Testis (tissue), 3 donors: Measurements from ENCODE around the gene ALDH5A1. TPM values are rescaled to one million over a fixed set of nuclear protein-coding genes. Genes with fewer than 3 reads are reported as not detected.

Source experiments
- DNase-seq: peaks from one replicate; pipeline ENCODE4 v3.0.0-alpha.2; 2019
- H3K27ac ChIP-seq, 2 donors: fragments of 200-600 bp; sonication (generic); one replicate each; pipeline ENCODE4 v1.5.1; 2019
- H3K27me3 ChIP-seq: fragments of 200-600 bp; sonication (generic); one replicate; pipeline ENCODE4 v1.5.1; 2019
- H3K36me3 ChIP-seq: fragments of 200-600 bp; sonication (generic); one replicate; pipeline ENCODE4 v1.5.1; 2017; ENCODE audit warnings: low read depth; ENCODE audit errors: missing control alignments
- H3K4me1 ChIP-seq: fragments of 200-600 bp; sonication (generic); one replicate; pipeline ENCODE4 v1.5.1; 2019
- H3K4me3 ChIP-seq, 2 donors: fragments of 200-600 bp; sonication (generic); one replicate each; pipeline ENCODE4 v1.5.1; 2017 to 2019
- H3K9me3 ChIP-seq: fragments of 200-600 bp; sonication (generic); one replicate; pipeline ENCODE4 v1.5.1; 2017
- CTCF ChIP-seq, 3 experiments: fragments of 450-650 bp in 2 of 3; fragments of 200-600 bp in 1 of 3; sonication (generic) in 1 of 3; IDR thresholded peaks; one replicate each; pipeline ENCODE4 v1.5.1; 2016 to 2019; ENCODE audit warnings: antibody characterized with exemption in 3 of 3, mild to moderate bottlenecking in 2 of 3, moderate library complexity in 1 of 3
- POLR2A ChIP-seq: fragments of 450-650 bp; IDR thresholded peaks from one replicate; pipeline ENCODE4 v1.6.1; 2017; ENCODE audit warnings: antibody characterized with exemption, mild to moderate bottlenecking, moderate library complexity
- WGBS, 2 donors: methylation state at CpG; one replicate each; pipeline ENCODE4 v1.1.5; 2018; 5-methylcytosine and 5-hydroxymethylcytosine counted together
- intact Hi-C: fragments of 100-400 bp; cut with DNase I; formaldehyde crosslinking; loops from one replicate; pipeline ENCODE4 v1.15.1; 2023; ENCODE audit warnings: low total_unique reads
- polyA plus RNA-seq: library from polyadenylated mRNA; stranded (reverse); fragments of 350-450 nt; fragmentation: Illumina TruSeq; extraction: RNeasy Lipid Tissue Mini Kit (QIAGEN cat#74804); gene quantifications from one replicate; pipeline ENCODE4 v1.2.3, GENCODE V29; 2014; ENCODE audit warnings: low read depth, low replicate concordance; ENCODE audit not compliant: insufficient read depth
- total RNA-seq, 2 donors: library from RNA; depleted of rRNA; stranded (reverse); fragments of >200 nt; gene quantifications; one replicate each; pipeline ENCODE4 v1.2.3, GENCODE V29; 2016

ALDH5A1 gene
- total and polyA plus RNA-seq, 3 donors from 2014 or later, result 11.3 to 21.2 (median 16.3) TPM

GRCh38 chr6:24564081-24564480 lies 69.3 kb downstream of the ALDH5A1 start:
- no peak overlapping the region for H3K4me3 ChIP-seq
- 88 to 93% methylated on average over 10 of the region's 10 CpGs for WGBS, 2 donors
- no peaks in the 10 kb centered on the region for H3K27me3 ChIP-seq
- no peak overlapping the region for H3K27ac ChIP-seq
- H3K36me3 ChIP-seq, result no peaks in the 10 kb centered on the region
- no peaks in the 10 kb centered on the region for H3K4me1 ChIP-seq
- no peak for DNase-seq
- H3K9me3 ChIP-seq, result no peaks in the 10 kb centered on the region
- intact Hi-C loops, result no loop called here
- no peak for TF ChIP-seq POLR2A
- TF ChIP-seq CTCF (IDR thresholded peaks at IDR 0.05), result no peak

DNA sequence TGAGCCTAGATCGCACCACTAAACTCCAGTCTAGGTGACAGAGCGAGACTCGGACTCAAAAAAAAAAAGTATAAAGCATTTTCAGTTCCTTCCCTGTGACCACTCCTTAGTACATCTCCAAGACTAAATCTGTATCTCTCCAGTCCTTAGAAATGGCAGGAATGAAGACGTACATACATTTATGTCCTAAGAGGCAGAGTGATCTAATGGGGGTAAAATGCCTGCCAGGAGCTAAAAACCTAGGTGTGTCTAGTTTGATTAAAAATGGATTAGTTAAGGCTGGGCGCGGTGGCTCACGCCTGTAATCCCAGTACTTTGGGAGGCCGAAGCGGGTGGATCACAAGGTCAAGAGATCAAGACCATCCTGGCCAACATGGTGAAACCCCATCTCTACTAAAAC lies 70.4 kb downstream of the ALDH5A1 start:
- no peak for DNase-seq
- H3K9me3 ChIP-seq, result no peaks in the 10 kb centered on the region
- H3K4me1 ChIP-seq, result no peaks in the 10 kb centered on the region
- TF ChIP-seq CTCF (IDR thresholded peaks at IDR 0.05) (no peak), POLR2A (no peak)
- no peaks in the 10 kb centered on the region for H3K36me3 ChIP-seq
- intact Hi-C loops, result no loop called here
- no peak overlapping the region for H3K4me3 ChIP-seq
- no peaks in the 10 kb centered on the region for H3K27me3 ChIP-seq
- H3K27ac ChIP-seq, result no peak overlapping the region
- WGBS, 2 donors, result 90 to 95% methylated on average over 9 of the region's 9 CpGs

DNA sequence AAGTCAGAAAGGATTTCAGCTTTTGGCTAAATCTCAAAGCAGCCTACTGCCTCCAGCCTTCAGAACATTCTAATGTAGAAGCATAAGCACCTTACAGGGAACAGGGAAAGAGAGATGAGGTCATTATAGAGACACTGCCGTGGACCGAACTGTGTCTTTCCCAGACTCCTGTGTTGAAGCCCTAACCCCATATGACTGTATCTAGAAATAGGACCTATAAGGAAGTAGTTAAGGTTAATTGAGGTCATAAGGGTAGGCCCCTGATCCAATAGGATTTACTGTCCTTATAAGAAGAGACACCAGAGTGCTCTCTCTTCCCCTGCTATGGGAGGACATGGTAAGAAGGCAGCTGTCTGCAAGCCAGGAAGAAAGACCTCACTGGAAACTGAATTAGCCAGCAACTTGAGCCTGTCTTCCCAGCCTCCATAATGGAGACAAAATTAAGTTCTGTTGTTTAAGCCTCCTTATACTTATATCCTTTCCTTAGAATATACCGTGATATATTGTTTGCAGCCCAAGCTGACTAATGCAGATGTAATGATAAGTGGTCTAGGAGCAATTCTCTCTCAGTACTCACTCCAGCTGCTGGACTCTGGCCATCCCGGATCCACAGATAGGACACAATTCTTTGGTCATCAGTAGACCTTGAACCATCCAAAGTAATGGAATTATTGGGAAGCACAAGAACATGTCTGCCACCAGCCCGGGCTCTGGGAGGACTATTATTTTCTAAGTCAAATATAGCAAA lies 71.4 kb downstream of the ALDH5A1 start:
- no peaks in the 10 kb centered on the region for H3K27me3 ChIP-seq
- no peaks in the 10 kb centered on the region for H3K4me1 ChIP-seq
- no peaks in the 10 kb centered on the region for H3K36me3 ChIP-seq
- H3K4me3 ChIP-seq, result no peak overlapping the region
- no peak overlapping the region for H3K27ac ChIP-seq
- no peak for TF ChIP-seq CTCF (IDR thresholded peaks at IDR 0.05)
- no peak for TF ChIP-seq POLR2A
- no peak for DNase-seq
- no peaks in the 10 kb centered on the region for H3K9me3 ChIP-seq
- 89 to 93% methylated on average over 5 of the region's 5 CpGs for WGBS, 2 donors
- intact Hi-C loops, result no loop called here

DNA sequence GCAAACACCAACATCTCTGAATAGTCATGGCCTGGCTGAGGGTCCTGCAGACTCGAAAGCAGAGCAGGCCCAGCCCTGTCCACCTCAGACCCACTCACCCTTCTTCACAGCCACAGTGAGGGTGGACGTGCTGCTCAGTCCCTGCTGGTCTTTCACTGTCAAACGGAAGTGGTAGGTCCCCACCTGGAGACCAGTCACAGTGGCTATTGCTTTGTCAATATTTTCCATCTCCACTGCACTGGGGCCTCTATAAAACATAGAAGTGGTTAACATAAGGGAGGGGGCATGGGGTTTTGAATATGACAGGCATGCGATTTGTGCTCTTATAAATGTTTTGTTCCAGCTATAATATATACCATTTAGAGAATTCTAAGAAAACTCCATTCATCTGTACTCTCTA lies 73.9 kb downstream of the ALDH5A1 start:
- Histone ChIP-seq H3K36me3 (no peaks in the 10 kb centered on the region), H3K27me3 (no peaks in the 10 kb centered on the region), H3K4me3 (no peak overlapping the region), H3K27ac (no peak overlapping the region), H3K4me1 (no peaks in the 10 kb centered on the region), H3K9me3 (no peaks in the 10 kb centered on the region)
- WGBS, 2 donors, result 75 to 87% methylated on average over 4 of the region's 4 CpGs
- intact Hi-C loops, result no loop called here
- TF ChIP-seq POLR2A (no peak), CTCF (IDR thresholded peaks at IDR 0.05) (no peak)
- no peak for DNase-seq

DNA sequence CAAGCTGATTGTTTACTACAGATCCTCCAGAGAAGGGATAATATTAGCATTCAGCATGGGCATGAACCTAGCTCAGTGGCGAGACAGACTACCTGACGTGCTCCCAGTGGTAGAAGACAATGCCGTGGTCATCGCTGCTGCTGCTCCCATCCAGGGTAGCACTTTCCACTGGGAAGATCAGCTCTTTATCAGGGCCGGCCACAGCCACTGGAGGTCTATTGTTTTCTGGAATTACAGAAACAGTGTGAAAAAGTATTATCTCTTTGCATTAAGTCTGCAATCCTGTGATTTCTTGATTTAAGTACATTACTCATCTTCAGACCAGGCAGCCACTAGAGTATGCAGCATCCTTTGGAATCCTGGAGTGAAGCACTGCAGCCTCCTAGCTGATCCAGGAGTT lies 75.0 kb downstream of the ALDH5A1 start:
- Histone ChIP-seq H3K9me3 (no peaks in the 10 kb centered on the region), H3K4me3 (no peak overlapping the region), H3K4me1 (no peaks in the 10 kb centered on the region), H3K27ac (no peak overlapping the region), H3K36me3 (no peaks in the 10 kb centered on the region), H3K27me3 (no peaks in the 10 kb centered on the region)
- WGBS, 2 donors, result 92 to 97% methylated on average over 5 of the region's 5 CpGs
- no peak for TF ChIP-seq CTCF (IDR thresholded peaks at IDR 0.05)
- TF ChIP-seq POLR2A, result no peak
- intact Hi-C loops, result no loop called here
- no peak for DNase-seq
